ENCODE results near the gene RFX6.
"Not testable (repeated sequence)": the region's sequence is repeated elsewhere in the genome, so short reads cannot be mapped to it uniquely, and the experiment has no call there.

Gene RFX6

GRCh38 chr6:116876635-116877611 lies at the start of gene RFX6:
Gene RFX6, plus strand, starts transcription at chr6:116877242. Its CDS starts 34 bp downstream, at chr6:116877276.
- no peak for DNase-seq (ENCODE audit: low read depth)

GRCh38 chr6:116827561-116828240 lies 49.3 kb upstream of the RFX6 start:
- DNase-seq (ENCODE audit: low read depth): no peak

GRCh38 chr6:116828983-116829382 lies 48.1 kb upstream of the RFX6 start, which contains the start of gene GPRC6A:
Gene GPRC6A, minus strand, starts transcription at chr6:116829083. Its CDS starts 70 bp downstream, at chr6:116829013.
- no peak for DNase-seq (ENCODE audit: low read depth)

GRCh38 chr6:116834526-116834925 lies 42.5 kb upstream of the RFX6 start:
- not testable (repeated sequence) for DNase-seq (ENCODE audit: low read depth)

- no peak for DNase-seq (ENCODE audit: low read depth)
These were observed 40.3 kb upstream of the RFX6 start for GRCh38 chr6:116836606-116837342.

GRCh38 chr6:116840091-116840490 lies 37.0 kb upstream of the RFX6 start:
- DNase-seq (ENCODE audit: low read depth): no peak

- no peak for DNase-seq (ENCODE audit: low read depth)
These were observed 34.6 kb upstream of the RFX6 start for GRCh38 chr6:116842459-116842858.

- DNase-seq (ENCODE audit: low read depth): peak; percentile 25
These were observed 29.8 kb upstream of the RFX6 start for GRCh38 chr6:116847227-116847626.

- no peak for DNase-seq (ENCODE audit: low read depth)
These were observed 19.0 kb upstream of the RFX6 start for GRCh38 chr6:116858060-116858459.

- DNase-seq (ENCODE audit: low read depth): no peak
These were observed 17.8 kb upstream of the RFX6 start for GRCh38 chr6:116859264-116859663.

- no peak for DNase-seq (ENCODE audit: low read depth)
These were observed 10.7 kb upstream of the RFX6 start for GRCh38 chr6:116866281-116866871.

GRCh38 chr6:116872771-116873170 lies 4.3 kb upstream of the RFX6 start:
- no peak for DNase-seq (ENCODE audit: low read depth)

- DNase-seq (ENCODE audit: low read depth): no peak
These were observed 935 bp upstream of the RFX6 start for GRCh38 chr6:116876107-116876506.

- DNase-seq (ENCODE audit: low read depth): no peak
These were observed 701 bp downstream of the RFX6 start for GRCh38 chr6:116877743-116878142.

- no peak for DNase-seq (ENCODE audit: low read depth)
These were observed 4.2 kb downstream of the RFX6 start for GRCh38 chr6:116881236-116881635.

GRCh38 chr6:116883005-116883404 lies 6.0 kb downstream of the RFX6 start:
- no peak for DNase-seq (ENCODE audit: low read depth)

GRCh38 chr6:116884530-116884929 lies 7.5 kb downstream of the RFX6 start:
- no peak for DNase-seq (ENCODE audit: low read depth)

GRCh38 chr6:116887168-116887567 lies 10.1 kb downstream of the RFX6 start:
- DNase-seq (ENCODE audit: low read depth): no peak

GRCh38 chr6:116887894-116888293 lies 10.9 kb downstream of the RFX6 start:
- no peak for DNase-seq (ENCODE audit: low read depth)

GRCh38 chr6:116888732-116889360 lies 11.8 kb downstream of the RFX6 start:
- DNase-seq (ENCODE audit: low read depth): no peak

GRCh38 chr6:116894669-116895068 lies 17.6 kb downstream of the RFX6 start:
- no peak for DNase-seq (ENCODE audit: low read depth)

Data from fibroblast of gingiva (primary cell).